ENCODE results near the gene GALNT13. TPM values are rescaled to one million over a fixed set of nuclear protein-coding genes. Genes with fewer than 3 reads are reported as not detected.

Gene GALNT13
- total and polyA plus RNA-seq, 10 of the 15 experiments (the other 5 are each of a cell fraction or from before 2014, with no cell fraction given): 0.04 TPM; not detected in 9

DNA sequence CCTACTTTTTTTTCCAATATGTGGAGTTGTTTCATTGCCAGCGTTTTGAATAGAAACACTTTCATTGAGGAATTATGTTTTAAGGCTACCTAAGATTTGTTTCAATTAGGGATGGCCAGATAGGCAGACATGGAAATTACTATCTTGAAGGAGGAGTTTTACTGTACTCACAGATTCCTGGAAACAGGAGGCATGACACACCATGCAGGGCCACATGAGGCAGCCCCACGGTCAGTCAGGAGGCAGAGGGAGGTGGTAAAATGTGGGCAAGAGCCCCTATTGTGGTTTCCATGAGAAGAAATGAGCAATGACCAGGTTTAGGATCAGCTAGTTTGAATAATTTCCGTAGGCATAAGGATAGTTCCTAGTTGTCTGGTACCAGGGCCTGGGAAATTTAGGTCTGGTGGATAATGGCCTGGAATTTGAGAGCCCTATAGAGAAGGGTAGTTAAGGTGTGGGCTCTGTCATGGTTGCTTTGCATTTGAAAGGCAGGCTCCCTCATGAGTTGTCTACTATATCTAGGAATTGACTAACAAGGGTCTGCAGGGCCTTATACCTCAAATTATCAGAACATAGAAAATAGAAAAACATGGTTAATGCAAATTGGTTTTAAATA lies 466.7 kb downstream of the GALNT13 start:
- H3K27me3 ChIP-seq (replicated peaks in 1 of 2; ENCODE audit: control insufficient read depth in 2 of 2, insufficient read depth in 2 of 2, low read length in 1 of 2): no peaks in the 10 kb centered on the region
- 2% methylated on average over 3 of the region's 3 CpGs for WGBS (ENCODE audit: insufficient coverage, insufficient replicate concordance, low lambda C conversion rate, missing lambda C conversion rate)
- H3K4me3 ChIP-seq: no peak overlapping the region
- no peaks in the 10 kb centered on the region for H3K36me3 ChIP-seq (ENCODE audit: control insufficient read depth in 2 of 2, insufficient read depth in 2 of 2, low read length in 1 of 2)
- no TSS peak for BruUV-seq (replicated peaks)
- intact Hi-C loops (cut with micrococcal nuclease; ENCODE audit: unreplicated experiment): no loop called here
- H3K4me1 ChIP-seq (ENCODE audit: control insufficient read depth, insufficient read depth, low read length): no peaks in the 10 kb centered on the region
- no peaks in the 10 kb centered on the region for H4K20me1 ChIP-seq (ENCODE audit: control insufficient read depth, insufficient read depth)
- ATAC-seq: no peak
- no peaks in the 10 kb centered on the region for H3K9me3 ChIP-seq (replicated peaks; ENCODE audit: control insufficient read depth, insufficient read depth, low read length)
- ChIA-PET CTCF (no interaction called here), POLR2A (no interaction called here), RAD21 (ENCODE audit: unreplicated experiment) (no interaction called here), SMC1A (ENCODE audit: uncharacterized antibody, unreplicated experiment) (interaction anchor here (1.0 kb wide), 1 partner anchor 23 kb away, joined by 3 read pairs; no protein-coding TSS in a partner anchor)
- no peaks in the 10 kb centered on the region for H3K79me2 ChIP-seq (ENCODE audit: control insufficient read depth, insufficient read depth, low read length)
- TF ChIP-seq IKZF1 (conservative IDR thresholded peaks at IDR 0.05) (no peak), JUNB (IDR thresholded peaks at IDR 0.05) (no peak)
- no peak overlapping the region for H3K4me2 ChIP-seq (ENCODE audit: control insufficient read depth, insufficient read depth)
- H3K9ac ChIP-seq (ENCODE audit: control insufficient read depth, insufficient read depth, low read length): no peak overlapping the region
- no peak overlapping the region for H2AFZ ChIP-seq (ENCODE audit: control insufficient read depth, low read depth, low read length)
- DNase-seq (ENCODE audit: low read depth, low spot score): no peak
- in situ Hi-C loops (cut with MboI): no loop called here
- no peak overlapping the region for H3K27ac ChIP-seq (ENCODE audit: control insufficient read depth, insufficient read depth)
- no peak for FAIRE-seq

GRCh38 chr2:154343282-154343681 lies 471.6 kb downstream of the GALNT13 start:
- intact Hi-C loops (cut with micrococcal nuclease; ENCODE audit: unreplicated experiment) (no loop called here), in situ Hi-C loops (cut with MboI) (no loop called here)
- H3K4me2 ChIP-seq (ENCODE audit: control insufficient read depth, insufficient read depth): no peak overlapping the region
- ChIA-PET RAD21 (ENCODE audit: unreplicated experiment) (no interaction called here), CTCF (interaction anchor here (0.6 kb wide), 1 partner anchor 13 kb away, joined by 3 read pairs; no protein-coding TSS in a partner anchor), POLR2A (no interaction called here), SMC1A (ENCODE audit: uncharacterized antibody, unreplicated experiment) (interaction anchor here (0.8 kb wide), 1 partner anchor 12 kb away, joined by 3 read pairs; no protein-coding TSS in a partner anchor)
- H3K27ac ChIP-seq (ENCODE audit: control insufficient read depth, insufficient read depth): no peak overlapping the region
- no TSS peak for BruUV-seq (replicated peaks)
- no peaks in the 10 kb centered on the region for H3K27me3 ChIP-seq (replicated peaks in 1 of 2; ENCODE audit: control insufficient read depth in 2 of 2, insufficient read depth in 2 of 2, low read length in 1 of 2)
- no peak overlapping the region for H3K4me3 ChIP-seq
- H3K9ac ChIP-seq (ENCODE audit: control insufficient read depth, insufficient read depth, low read length): no peak overlapping the region
- no peaks in the 10 kb centered on the region for H4K20me1 ChIP-seq (ENCODE audit: control insufficient read depth, insufficient read depth)
- no peak overlapping the region for H2AFZ ChIP-seq (ENCODE audit: control insufficient read depth, low read depth, low read length)
- no peaks in the 10 kb centered on the region for H3K36me3 ChIP-seq (ENCODE audit: control insufficient read depth in 2 of 2, insufficient read depth in 2 of 2, low read length in 1 of 2)
- no peaks in the 10 kb centered on the region for H3K79me2 ChIP-seq (ENCODE audit: control insufficient read depth, insufficient read depth, low read length)
- no peak for FAIRE-seq
- no peaks in the 10 kb centered on the region for H3K9me3 ChIP-seq (replicated peaks; ENCODE audit: control insufficient read depth, insufficient read depth, low read length)
- no peak for TF ChIP-seq CHD4 (IDR thresholded peaks at IDR 0.05)
- TF ChIP-seq WRNIP1 (IDR thresholded peaks at IDR 0.05; ENCODE audit: borderline replicate concordance, low read depth, low read length): no peak
- TF ChIP-seq, protein P1, sequence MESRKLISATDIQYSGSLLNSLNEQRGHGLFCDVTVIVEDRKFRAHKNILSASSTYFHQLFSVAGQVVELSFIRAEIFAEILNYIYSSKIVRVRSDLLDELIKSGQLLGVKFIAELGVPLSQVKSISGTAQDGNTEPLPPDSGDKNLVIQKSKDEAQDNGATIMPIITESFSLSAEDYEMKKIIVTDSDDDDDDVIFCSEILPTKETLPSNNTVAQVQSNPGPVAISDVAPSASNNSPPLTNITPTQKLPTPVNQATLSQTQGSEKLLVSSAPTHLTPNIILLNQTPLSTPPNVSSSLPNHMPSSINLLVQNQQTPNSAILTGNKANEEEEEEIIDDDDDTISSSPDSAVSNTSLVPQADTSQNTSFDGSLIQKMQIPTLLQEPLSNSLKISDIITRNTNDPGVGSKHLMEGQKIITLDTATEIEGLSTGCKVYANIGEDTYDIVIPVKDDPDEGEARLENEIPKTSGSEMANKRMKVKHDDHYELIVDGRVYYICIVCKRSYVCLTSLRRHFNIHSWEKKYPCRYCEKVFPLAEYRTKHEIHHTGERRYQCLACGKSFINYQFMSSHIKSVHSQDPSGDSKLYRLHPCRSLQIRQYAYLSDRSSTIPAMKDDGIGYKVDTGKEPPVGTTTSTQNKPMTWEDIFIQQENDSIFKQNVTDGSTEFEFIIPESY (IDR thresholded peaks at IDR 0.05): no peak
- TF ChIP-seq ZNF24 (IDR thresholded peaks at IDR 0.05): no peak
- no peak for TF ChIP-seq KDM1A (IDR thresholded peaks at IDR 0.05; ENCODE audit: borderline replicate concordance)
- TF ChIP-seq ZNF207 (IDR thresholded peaks at IDR 0.05; ENCODE audit: borderline replicate concordance): no peak
- no peak for TF ChIP-seq HDGF (IDR thresholded peaks at IDR 0.05)
- no peak for TF ChIP-seq SRF (IDR thresholded peaks at IDR 0.05; ENCODE audit: low read depth in 2 of 2, low read length in 2 of 2)
- no peak for TF ChIP-seq RB1 (IDR thresholded peaks at IDR 0.05; ENCODE audit: borderline replicate concordance)
- no peak for TF ChIP-seq NFIC (IDR thresholded peaks at IDR 0.05; ENCODE audit: low read depth, low read length)
- TF ChIP-seq NFYB (IDR thresholded peaks at IDR 0.05; ENCODE audit: insufficient read depth, low read depth, low read length): no peak
- TF ChIP-seq LARP7 (IDR thresholded peaks at IDR 0.05): no peak
- no peak for TF ChIP-seq NR2C1 (IDR thresholded peaks at IDR 0.05)
- no peak for TF ChIP-seq CHD1 (IDR thresholded peaks at IDR 0.05; ENCODE audit: low read depth, low read length)
- ATAC-seq: no peak
- H3K4me1 ChIP-seq (ENCODE audit: control insufficient read depth, insufficient read depth, low read length): no peaks in the 10 kb centered on the region
- DNase-seq (ENCODE audit: low read depth, low spot score): no peak

Measured in GM12878 (cell line).